Measurements from ENCODE around the gene TFIP11. TPM values are rescaled to one million over a fixed set of nuclear protein-coding genes. Genes with fewer than 3 reads are reported as not detected.

The TFIP11 gene
- total and polyA plus RNA-seq, 7 experiments from 2014 or later = 25.8 to 107 (median 67.9) TPM

- ChIA-PET POLR2A (interaction anchor here (0.8 to 1.1 kb wide), 3 partner anchors 9 to 157 kb away, joined by 3 to 5 read pairs (median 3); no protein-coding TSS in a partner anchor), CTCF (no interaction called here)
- intact Hi-C loops (cut with micrococcal nuclease) = loop anchor here in 1 of 2 donors (10.0 kb wide), 1 partner anchor 1935 kb away; the partner anchor contains the start of genes GUCD1 and SNRPD3
- Histone ChIP-seq H3K27ac (ENCODE audit: low read depth, low read length) (no peak overlapping the region), H3K4me3 (ENCODE audit: low read length) (no peak overlapping the region), H3K27me3 (ENCODE audit: control insufficient read depth in 2 of 2, insufficient read depth in 2 of 2, low read length in 2 of 2) (no peaks in the 10 kb centered on the region), H3K4me1 (ENCODE audit: control insufficient read depth in 2 of 2, insufficient read depth in 2 of 2, low read length in 2 of 2) (peaks cover 5 to 8% of the 10 kb centered on the region in 2 donors), H3K36me3 (ENCODE audit: control insufficient read depth in 2 of 3, insufficient read depth in 3 of 3, low read length in 3 of 3) (peaks cover 10 to 71% (median 37%) of the 10 kb centered on the region in 3 experiments), H3K9me3 (ENCODE audit: control insufficient read depth in 2 of 3, low read length in 3 of 3) (no peaks in the 10 kb centered on the region)
- H3K27ac Mint-ChIP-seq = peak overlapping the region in 6 of 9 donors; percentile 9 to 89 (median 34)
- H3K9me3 Mint-ChIP-seq = no peaks in the 10 kb centered on the region
- H3K4me3 Mint-ChIP-seq = no peak overlapping the region
- ATAC-seq (no peak), DNase-seq (no peak)
- H3K36me3 Mint-ChIP-seq = peaks cover 12 to 40% (median 21%) of the 10 kb centered on the region in 5 donors
- peaks cover 9 to 32% (median 19%) of the 10 kb centered on the region in 7 donors for H3K4me1 Mint-ChIP-seq
- no peaks in the 10 kb centered on the region for H3K27me3 Mint-ChIP-seq
These were observed 22.7 kb downstream of the TFIP11 start for GRCh38 chr22:26489447-26490036.

GRCh38 chr22:26487996-26488395 lies 24.3 kb downstream of the TFIP11 start:
- H3K9me3 ChIP-seq (ENCODE audit: control insufficient read depth in 2 of 3, low read length in 3 of 3) = no peaks in the 10 kb centered on the region
- Mint-ChIP-seq H3K36me3 (peaks cover 8 to 29% (median 12%) of the 10 kb centered on the region in 5 donors), H3K4me3 (no peak overlapping the region), H3K27ac (peak overlapping the region in 2 of 9 donors; percentile 32 to 46), H3K9me3 (peaks cover 0 to 6% (median 0%) of the 10 kb centered on the region in 11 donors), H3K27me3 (no peaks in the 10 kb centered on the region), H3K4me1 (peaks cover 12 to 34% (median 28%) of the 10 kb centered on the region in 7 donors)
- H3K4me1 ChIP-seq (ENCODE audit: control insufficient read depth in 2 of 2, insufficient read depth in 2 of 2, low read length in 2 of 2) = peaks cover 8 to 15% of the 10 kb centered on the region in 2 donors
- H3K27ac ChIP-seq (ENCODE audit: low read depth, low read length) = no peak overlapping the region
- no peak overlapping the region for H3K4me3 ChIP-seq (ENCODE audit: low read length)
- no peak for DNase-seq
- ChIA-PET POLR2A (no interaction called here), CTCF (no interaction called here)
- no peaks in the 10 kb centered on the region for H3K27me3 ChIP-seq (ENCODE audit: control insufficient read depth in 2 of 2, insufficient read depth in 2 of 2, low read length in 2 of 2)
- intact Hi-C loops (cut with micrococcal nuclease) = loop anchor here in 1 of 2 donors (10.0 kb wide), 1 partner anchor 1933 kb away; the partner anchor contains the start of genes GUCD1 and SNRPD3
- H3K36me3 ChIP-seq (ENCODE audit: control insufficient read depth in 2 of 3, insufficient read depth in 3 of 3, low read length in 3 of 3) = peaks cover 10 to 59% (median 24%) of the 10 kb centered on the region in 3 experiments
- ATAC-seq = no peak

GRCh38 chr22:26486394-26486793 lies 25.9 kb downstream of the TFIP11 start:
- intact Hi-C loops (cut with micrococcal nuclease) = loop anchor here in 1 of 2 donors (10.0 kb wide), 1 partner anchor 1932 kb away; the partner anchor contains the start of genes GUCD1 and SNRPD3
- H3K9me3 Mint-ChIP-seq = peaks cover 0 to 6% (median 0%) of the 10 kb centered on the region in 11 donors
- Histone ChIP-seq H3K4me1 (ENCODE audit: control insufficient read depth in 2 of 2, insufficient read depth in 2 of 2, low read length in 2 of 2) (peaks cover 14 to 31% of the 10 kb centered on the region in 2 donors), H3K4me3 (ENCODE audit: low read length) (no peak overlapping the region), H3K27ac (ENCODE audit: low read depth, low read length) (no peak overlapping the region), H3K9me3 (ENCODE audit: control insufficient read depth in 2 of 3, low read length in 3 of 3) (no peaks in the 10 kb centered on the region), H3K27me3 (ENCODE audit: control insufficient read depth in 2 of 2, insufficient read depth in 2 of 2, low read length in 2 of 2) (no peaks in the 10 kb centered on the region), H3K36me3 (ENCODE audit: control insufficient read depth in 2 of 3, insufficient read depth in 3 of 3, low read length in 3 of 3) (peaks cover 7 to 43% (median 12%) of the 10 kb centered on the region in 3 experiments)
- H3K4me3 Mint-ChIP-seq = peak overlapping the region in 3 of 10 donors; percentile 23 to 48 (median 29)
- peak overlapping the region in 3 of 9 donors; percentile 66 to 98 (median 69) for H3K27ac Mint-ChIP-seq
- ChIA-PET POLR2A (interaction anchor here (1.1 to 5.0 kb wide), 2 partner anchors 26 to 76 kb away, joined by 3 to 47 read pairs; partner anchors contain the start of gene TFIP11), CTCF (no interaction called here)
- ATAC-seq (no peak), DNase-seq (no peak)
- peaks cover 4 to 29% (median 8%) of the 10 kb centered on the region in 5 donors for H3K36me3 Mint-ChIP-seq
- H3K27me3 Mint-ChIP-seq = no peaks in the 10 kb centered on the region
- peaks cover 25 to 50% (median 44%) of the 10 kb centered on the region in 7 donors for H3K4me1 Mint-ChIP-seq

- H3K4me1 Mint-ChIP-seq = peaks cover 28 to 55% (median 49%) of the 10 kb centered on the region in 7 donors
- H3K4me3 Mint-ChIP-seq = peak overlapping the region in 8 of 10 donors; percentile 42 to 91 (median 63)
- peaks cover 14 to 36% of the 10 kb centered on the region in 2 donors for H3K4me1 ChIP-seq (ENCODE audit: control insufficient read depth in 2 of 2, insufficient read depth in 2 of 2, low read length in 2 of 2)
- H3K27ac Mint-ChIP-seq = peak overlapping the region in 7 of 9 donors; percentile 17 to 98 (median 74)
- H3K36me3 Mint-ChIP-seq = peaks cover 4 to 27% (median 8%) of the 10 kb centered on the region in 5 donors
- peaks cover 6 to 38% (median 7%) of the 10 kb centered on the region in 3 experiments for H3K36me3 ChIP-seq (ENCODE audit: control insufficient read depth in 2 of 3, insufficient read depth in 3 of 3, low read length in 3 of 3)
- no peak for ATAC-seq
- no peak for DNase-seq
- H3K27me3 Mint-ChIP-seq = no peaks in the 10 kb centered on the region
- no peaks in the 10 kb centered on the region for H3K9me3 ChIP-seq (ENCODE audit: control insufficient read depth in 2 of 3, low read length in 3 of 3)
- no peak overlapping the region for H3K4me3 ChIP-seq (ENCODE audit: low read length)
- H3K9me3 Mint-ChIP-seq = peaks cover 0 to 6% (median 0%) of the 10 kb centered on the region in 11 donors
- ChIA-PET POLR2A (interaction anchor here (1.1 to 5.0 kb wide), 3 partner anchors 26 to 188 kb away, joined by 3 to 54 read pairs (median 47); partner anchors contain the start of gene TFIP11), CTCF (no interaction called here)
- H3K27me3 ChIP-seq (ENCODE audit: control insufficient read depth in 2 of 2, insufficient read depth in 2 of 2, low read length in 2 of 2) = no peaks in the 10 kb centered on the region
- intact Hi-C loops (cut with micrococcal nuclease) = loop anchor here in 1 of 2 donors (10.0 kb wide), 1 partner anchor 1931 kb away; the partner anchor contains the start of genes GUCD1 and SNRPD3
- H3K27ac ChIP-seq (ENCODE audit: low read depth, low read length) = no peak overlapping the region
These were observed 26.4 kb downstream of the TFIP11 start for GRCh38 chr22:26485806-26486390.

GRCh38 chr22:26485013-26485412 lies 27.3 kb downstream of the TFIP11 start:
- Histone ChIP-seq H3K27me3 (ENCODE audit: control insufficient read depth in 2 of 2, insufficient read depth in 2 of 2, low read length in 2 of 2) (no peaks in the 10 kb centered on the region), H3K4me1 (ENCODE audit: control insufficient read depth in 2 of 2, insufficient read depth in 2 of 2, low read length in 2 of 2) (peaks cover 14 to 37% of the 10 kb centered on the region in 2 donors), H3K9me3 (ENCODE audit: control insufficient read depth in 2 of 3, low read length in 3 of 3) (no peaks in the 10 kb centered on the region), H3K27ac (ENCODE audit: low read depth, low read length) (peak overlapping the region; percentile 95), H3K36me3 (ENCODE audit: control insufficient read depth in 2 of 3, insufficient read depth in 3 of 3, low read length in 3 of 3) (peaks cover 5 to 29% (median 6%) of the 10 kb centered on the region in 3 experiments), H3K4me3 (ENCODE audit: low read length) (no peak overlapping the region)
- no peak for DNase-seq
- H3K4me3 Mint-ChIP-seq = peak overlapping the region; percentile 43 to 97 (median 82)
- no peaks in the 10 kb centered on the region for H3K27me3 Mint-ChIP-seq
- H3K36me3 Mint-ChIP-seq = peaks cover 4 to 28% (median 8%) of the 10 kb centered on the region in 5 donors
- POLR2A ChIA-PET = interaction anchor here (1.3 to 5.0 kb wide), 8 partner anchors 8 to 189 kb away, joined by 4 to 54 read pairs (median 20); partner anchors contain the start of genes ASPHD2 and TFIP11
- intact Hi-C loops (cut with micrococcal nuclease) = loop anchor here in 1 of 2 donors (10.0 kb wide), 1 partner anchor 1930 kb away; the partner anchor contains the start of genes GUCD1 and SNRPD3
- H3K4me1 Mint-ChIP-seq = peaks cover 35 to 64% (median 55%) of the 10 kb centered on the region in 7 donors
- peak overlapping the region in 8 of 9 donors; percentile 47 to 99 (median 98) for H3K27ac Mint-ChIP-seq
- CTCF ChIA-PET = no interaction called here
- ATAC-seq = no peak
- H3K9me3 Mint-ChIP-seq = peaks cover 0 to 6% (median 0%) of the 10 kb centered on the region in 11 donors

- Mint-ChIP-seq H3K27me3 (no peaks in the 10 kb centered on the region), H3K4me3 (peak overlapping the region; percentile 75 to 97 (median 93)), H3K9me3 (peaks cover 0 to 6% (median 0%) of the 10 kb centered on the region in 11 donors), H3K27ac (peak overlapping the region; percentile 91 to 99 (median 98)), H3K36me3 (peaks cover 4 to 34% (median 8%) of the 10 kb centered on the region in 5 donors), H3K4me1 (peaks cover 42 to 71% (median 62%) of the 10 kb centered on the region in 7 donors)
- Histone ChIP-seq H3K9me3 (ENCODE audit: control insufficient read depth in 2 of 3, low read length in 3 of 3) (no peaks in the 10 kb centered on the region), H3K27ac (ENCODE audit: low read depth, low read length) (peak overlapping the region; percentile 95), H3K27me3 (ENCODE audit: control insufficient read depth in 2 of 2, insufficient read depth in 2 of 2, low read length in 2 of 2) (no peaks in the 10 kb centered on the region), H3K4me3 (ENCODE audit: low read length) (peak overlapping the region; percentile 61), H3K4me1 (ENCODE audit: control insufficient read depth in 2 of 2, insufficient read depth in 2 of 2, low read length in 2 of 2) (peaks cover 17 to 44% of the 10 kb centered on the region in 2 donors), H3K36me3 (ENCODE audit: control insufficient read depth in 2 of 3, insufficient read depth in 3 of 3, low read length in 3 of 3) (peaks cover 0 to 22% (median 1%) of the 10 kb centered on the region in 3 experiments)
- no peak for ATAC-seq
- intact Hi-C loops (cut with micrococcal nuclease) = loop anchor here (1.0 to 10.0 kb wide), 6 partner anchors 106 to 1930 kb away; partner anchors contain the start of genes TPST2 (in 2 of the 2), GUCD1 (in 1 of the 2), MIAT (in 1 of the 2) and MN1 (in 1 of the 2)
- no peak for DNase-seq
- ChIA-PET POLR2A (interaction anchor here (1.1 to 5.0 kb wide), 14 partner anchors 8 to 195 kb away, joined by 3 to 54 read pairs (median 10); partner anchors contain the start of genes ASPHD2, TFIP11 and TPST2), CTCF (interaction anchor here (1.1 kb wide), 1 partner anchor 181 kb away, joined by 3 read pairs; no protein-coding TSS in a partner anchor)
These were observed 27.9 kb downstream of the TFIP11 start for GRCh38 chr22:26484360-26484706.

Measured in naive thymus-derived CD4-positive, alpha-beta T cell (primary cell).